GM19099 (cell line): Measurements from ENCODE around the gene USH1G.

ENCODE experiments used
- POLR2A ChIP-seq: IDR thresholded peaks from 3 replicates; pipeline ENCODE4 v1.6.1; 2011; ENCODE audit warnings: low read depth; ENCODE audit not compliant: insufficient read length; ENCODE audit errors: extremely low read depth

Gene USH1G

DNA sequence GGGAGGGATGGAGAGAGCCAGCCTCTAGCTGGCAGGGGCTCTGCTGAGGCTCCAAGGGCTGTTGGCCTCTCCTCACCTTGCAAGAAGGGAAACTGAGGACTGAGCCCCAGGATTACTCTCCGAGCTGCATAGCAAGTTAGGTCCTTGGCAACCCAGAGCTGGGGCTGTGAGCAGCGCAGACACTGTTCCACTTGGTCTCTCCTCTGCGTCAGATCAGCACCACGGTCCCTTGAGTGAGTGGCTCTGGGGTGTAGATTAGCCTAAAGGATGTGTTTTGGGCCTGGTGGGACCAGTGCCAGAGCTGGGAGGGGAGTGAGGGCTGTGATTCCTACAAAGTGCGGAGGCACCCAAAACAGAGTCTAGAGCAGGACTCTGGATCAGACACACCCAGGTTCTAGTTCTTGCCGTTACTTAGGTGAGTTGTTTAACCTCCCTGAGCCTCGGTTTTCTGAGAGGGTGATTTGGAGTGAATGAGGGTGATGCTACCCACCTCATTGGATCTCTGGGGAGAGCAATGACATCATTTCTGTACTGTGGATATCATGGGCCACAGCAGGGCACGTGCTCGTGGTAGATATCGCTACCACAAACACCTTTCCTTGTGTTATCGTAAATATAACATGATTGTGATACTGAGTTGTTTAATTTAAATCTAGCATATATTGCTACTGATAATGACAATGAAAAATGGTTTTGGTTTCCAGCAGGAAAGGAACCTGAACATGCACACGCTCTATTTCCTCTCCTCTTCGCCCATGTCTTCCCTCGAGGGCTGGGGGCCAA, 21.5 kb downstream of the USH1G start:
- no peak for TF ChIP-seq POLR2A

DNA sequence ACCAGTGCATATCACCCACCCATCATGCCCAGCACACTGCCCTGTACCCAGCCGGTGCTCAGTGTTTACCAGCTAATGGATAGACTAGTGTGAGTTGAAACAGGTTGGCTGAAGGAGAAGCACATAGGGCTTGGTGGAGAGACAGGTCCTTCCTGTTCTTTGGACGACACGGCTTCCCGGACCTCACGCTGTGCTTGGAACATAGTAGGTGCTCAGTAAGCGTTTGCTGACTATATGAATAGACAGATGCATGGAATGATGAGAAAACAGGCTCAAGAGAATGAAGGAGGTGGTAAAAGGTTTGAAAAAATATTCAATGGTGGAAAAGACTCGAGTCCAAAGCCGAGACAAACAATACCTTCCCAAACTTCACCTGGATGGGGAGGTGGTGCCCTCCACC, 22.8 kb downstream of the USH1G start:
- no peak for TF ChIP-seq POLR2A

DNA sequence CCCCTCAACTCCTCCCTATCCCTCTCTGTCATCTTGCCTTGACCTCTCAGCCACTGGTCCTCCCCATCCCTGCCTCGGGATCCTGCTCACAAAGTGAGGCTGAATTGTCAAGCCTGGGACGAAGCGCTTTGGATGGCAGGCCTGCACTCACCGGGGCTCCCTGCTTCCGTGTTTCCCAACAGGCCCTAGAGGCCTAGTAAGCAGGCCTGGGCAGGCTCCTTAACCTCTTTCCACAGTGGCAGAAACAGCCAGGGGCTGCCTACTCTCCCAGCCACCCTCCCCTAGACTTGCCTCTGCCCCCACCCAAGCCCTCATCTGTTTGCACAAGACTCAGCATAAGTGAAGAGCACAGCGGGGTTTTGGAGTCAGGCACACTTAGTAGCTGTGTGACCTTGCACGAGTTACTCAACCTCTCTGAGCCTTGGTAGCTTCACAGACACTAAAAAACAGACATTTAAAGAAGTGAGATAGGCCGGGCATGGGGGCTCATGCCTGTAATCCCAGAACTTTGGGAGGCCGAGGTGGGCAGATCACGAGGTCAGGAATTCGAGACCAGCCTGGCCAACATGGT, 24.6 kb downstream of the USH1G start:
- TF ChIP-seq POLR2A: no peak

DNA sequence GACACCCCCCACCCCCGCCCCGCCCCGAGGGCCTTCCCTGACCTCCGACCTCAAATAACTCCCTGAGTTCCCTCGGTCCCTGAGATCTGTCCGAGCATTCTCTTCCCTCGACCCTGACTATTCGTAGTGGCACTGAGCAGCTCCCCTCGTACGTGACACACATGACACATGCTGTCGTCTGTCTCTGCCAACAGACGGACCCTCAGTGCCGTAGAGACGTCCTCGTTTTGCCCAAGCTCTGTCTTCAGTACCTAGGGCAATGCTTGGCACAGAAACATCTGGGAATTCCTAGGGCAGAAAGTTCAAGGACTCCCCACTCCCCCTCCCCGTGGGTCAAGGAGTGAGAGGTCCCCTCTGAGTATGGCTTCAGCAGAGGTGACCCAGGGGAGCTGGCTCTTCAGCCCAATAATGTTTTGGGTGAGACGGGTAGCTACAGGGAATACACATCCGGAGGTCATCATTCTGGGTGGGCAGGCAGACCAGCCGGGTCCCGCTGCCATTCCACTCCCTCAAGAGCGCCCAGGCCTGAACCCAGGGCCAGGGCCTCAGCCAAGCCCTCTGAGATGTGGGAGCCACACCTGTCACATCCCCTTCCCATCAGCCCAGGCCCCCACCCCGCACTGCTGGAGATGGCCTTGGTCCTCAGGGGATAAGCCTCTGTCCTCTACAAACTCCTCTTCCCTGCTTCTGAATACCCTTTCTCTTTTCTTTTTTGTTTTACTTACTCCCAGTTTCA, 29.0 kb downstream of the USH1G start:
- TF ChIP-seq POLR2A: no peak

DNA sequence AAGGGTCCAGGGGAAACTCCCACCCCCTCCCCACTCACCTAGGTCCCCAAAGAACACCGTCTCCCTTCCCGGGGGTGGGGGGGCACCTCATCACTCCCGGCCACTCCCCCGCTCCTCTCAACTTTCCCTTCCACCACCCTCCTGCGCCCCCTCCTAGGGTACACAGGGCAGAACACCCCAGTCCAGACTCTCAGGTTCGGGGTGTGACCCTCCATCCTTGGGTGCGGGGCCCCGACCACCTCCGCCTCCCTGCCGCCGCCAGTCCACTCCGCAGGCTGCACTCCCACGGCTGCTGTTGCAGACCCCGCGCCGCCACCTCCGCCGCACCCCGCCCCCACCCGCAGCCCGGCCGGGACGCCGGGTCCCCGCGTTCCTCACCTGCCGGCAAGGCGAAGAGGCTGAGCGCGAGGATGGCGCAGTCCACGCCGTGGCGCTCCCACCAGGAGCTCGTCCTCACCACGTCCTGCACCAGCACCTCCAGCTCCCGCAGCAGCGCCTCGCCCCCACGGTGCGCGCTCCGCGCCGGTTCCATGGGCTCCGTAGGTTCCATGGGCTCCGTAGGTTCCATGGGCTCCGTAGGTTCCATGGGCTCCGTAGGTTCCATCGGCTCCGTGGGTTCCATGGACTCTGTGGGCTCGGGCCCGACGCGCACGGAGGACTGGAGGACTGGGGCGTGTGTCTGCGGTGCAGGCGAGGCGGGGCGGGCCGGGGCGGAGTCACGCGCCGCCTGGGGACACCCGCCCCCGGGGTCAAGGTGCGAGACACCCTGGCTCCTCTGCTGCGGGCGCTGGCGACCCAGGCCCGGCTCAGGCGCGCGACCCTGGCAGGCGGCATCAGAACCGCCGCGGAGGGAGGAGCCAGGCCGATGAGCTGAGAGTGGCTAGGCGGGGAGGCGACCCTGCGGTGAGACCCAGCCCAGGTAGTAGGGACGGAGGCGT, 29.8 kb downstream of the USH1G start, which contains the start of gene FADS6:
FADS6 (minus strand) TSS at position 660 of the 938 bp plus-strand sequence; CDS start at position 622, 38 bp downstream.
- TF ChIP-seq POLR2A: no peak

DNA sequence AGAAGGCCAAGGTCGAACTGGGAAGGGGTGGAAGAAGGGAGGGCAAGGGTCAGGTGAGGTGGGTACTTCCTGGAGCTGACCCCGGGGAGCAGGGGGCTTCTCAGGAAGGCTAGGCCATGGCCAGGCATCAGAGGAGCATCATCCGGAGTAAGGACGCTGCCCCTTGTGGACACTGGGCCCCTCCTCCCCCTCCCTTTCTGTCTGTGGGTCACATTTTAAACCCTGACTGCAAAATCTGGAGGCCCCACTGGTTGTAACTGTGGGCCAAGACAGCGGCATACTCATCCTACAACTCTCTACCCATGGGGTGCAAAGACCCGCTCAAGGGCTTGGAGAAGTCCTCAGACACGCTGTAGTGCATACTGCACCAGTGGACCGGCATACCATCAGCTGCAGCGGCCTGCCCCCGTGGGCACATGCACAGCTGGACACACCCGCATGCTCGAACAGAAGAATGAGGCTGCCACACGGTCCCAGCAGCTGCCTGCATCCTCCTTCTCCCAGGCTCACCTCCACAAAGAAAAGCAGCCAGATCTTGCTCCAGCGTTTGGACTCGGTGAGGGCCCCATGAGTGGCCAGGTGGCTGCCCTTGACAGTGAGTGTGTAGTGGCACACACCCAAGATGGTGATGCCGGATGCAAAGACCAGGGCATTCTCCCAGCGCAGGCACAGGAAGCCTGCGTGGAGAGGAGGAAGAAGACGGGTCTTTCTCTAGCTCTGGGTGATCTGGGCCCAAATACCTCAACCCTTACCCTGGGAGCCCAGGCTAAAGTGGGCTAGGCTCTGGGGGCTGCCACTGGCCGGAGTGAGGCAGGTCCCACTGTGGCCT, 30.8 kb downstream of the USH1G start:
- TF ChIP-seq POLR2A: no peak

DNA sequence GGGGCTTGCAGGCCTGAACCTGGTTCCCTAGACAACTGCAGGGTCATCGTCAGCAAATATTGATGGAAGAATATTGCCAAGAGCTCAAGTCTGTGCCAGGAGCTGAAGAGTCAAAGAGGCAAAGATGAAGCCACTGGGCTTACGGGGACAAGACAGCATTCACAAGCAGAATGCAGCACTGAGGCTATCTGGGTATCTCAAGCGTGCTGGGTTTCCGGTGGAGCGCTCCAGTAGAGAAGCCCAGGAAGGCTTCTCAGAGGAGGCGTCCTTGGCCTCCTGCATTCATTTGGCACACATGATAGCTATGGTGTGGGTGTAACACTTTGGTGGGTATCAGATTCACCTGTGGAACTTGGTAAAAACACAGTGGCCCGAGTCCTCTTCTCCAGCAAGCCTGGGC, 32.5 kb downstream of the USH1G start:
- no peak for TF ChIP-seq POLR2A

DNA sequence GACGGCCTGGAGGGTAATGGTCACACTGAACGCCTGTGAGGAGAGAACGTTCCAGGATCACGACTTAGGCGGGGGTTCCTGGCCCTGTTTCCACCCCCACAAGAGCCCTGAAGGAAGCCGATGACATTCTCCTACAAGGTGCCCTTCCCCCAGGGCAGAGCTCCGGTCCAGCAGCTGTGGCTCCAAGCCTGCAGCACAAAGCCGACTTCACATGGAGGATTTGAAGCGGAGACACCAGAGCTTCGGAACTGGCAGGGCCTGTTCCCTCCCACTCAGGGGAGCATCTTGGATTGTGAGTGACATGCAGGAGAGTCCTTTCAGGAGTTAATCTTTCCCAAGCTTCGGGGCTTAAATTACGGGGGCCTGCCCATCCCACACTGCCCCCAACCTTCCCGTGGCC, 34.6 kb downstream of the USH1G start:
- TF ChIP-seq POLR2A: no peak

DNA sequence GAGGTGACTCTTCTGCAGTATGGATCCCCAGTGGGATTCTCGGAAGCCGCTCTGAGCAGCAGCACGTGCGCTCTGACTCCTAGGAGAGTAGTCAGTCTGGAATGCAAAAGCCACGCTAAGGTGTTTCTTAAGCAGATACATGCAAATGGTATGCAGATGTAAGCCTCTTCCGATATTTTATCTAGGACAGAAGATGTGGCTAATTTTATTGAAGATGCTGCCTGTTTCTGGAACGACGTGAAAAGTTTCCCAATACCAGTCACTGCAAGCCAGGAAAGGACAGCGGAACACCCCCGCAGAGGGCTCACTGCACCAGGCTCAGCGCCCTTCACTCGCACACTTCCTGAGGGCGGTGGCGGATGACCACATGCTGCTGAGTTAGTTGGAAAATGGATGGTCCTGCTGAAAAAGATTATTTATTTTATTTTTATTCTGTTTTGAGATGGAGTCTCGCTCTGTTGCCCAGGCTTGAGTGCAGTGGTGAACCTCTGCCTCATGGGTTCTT, 39.8 kb downstream of the USH1G start:
- no peak for TF ChIP-seq POLR2A

DNA sequence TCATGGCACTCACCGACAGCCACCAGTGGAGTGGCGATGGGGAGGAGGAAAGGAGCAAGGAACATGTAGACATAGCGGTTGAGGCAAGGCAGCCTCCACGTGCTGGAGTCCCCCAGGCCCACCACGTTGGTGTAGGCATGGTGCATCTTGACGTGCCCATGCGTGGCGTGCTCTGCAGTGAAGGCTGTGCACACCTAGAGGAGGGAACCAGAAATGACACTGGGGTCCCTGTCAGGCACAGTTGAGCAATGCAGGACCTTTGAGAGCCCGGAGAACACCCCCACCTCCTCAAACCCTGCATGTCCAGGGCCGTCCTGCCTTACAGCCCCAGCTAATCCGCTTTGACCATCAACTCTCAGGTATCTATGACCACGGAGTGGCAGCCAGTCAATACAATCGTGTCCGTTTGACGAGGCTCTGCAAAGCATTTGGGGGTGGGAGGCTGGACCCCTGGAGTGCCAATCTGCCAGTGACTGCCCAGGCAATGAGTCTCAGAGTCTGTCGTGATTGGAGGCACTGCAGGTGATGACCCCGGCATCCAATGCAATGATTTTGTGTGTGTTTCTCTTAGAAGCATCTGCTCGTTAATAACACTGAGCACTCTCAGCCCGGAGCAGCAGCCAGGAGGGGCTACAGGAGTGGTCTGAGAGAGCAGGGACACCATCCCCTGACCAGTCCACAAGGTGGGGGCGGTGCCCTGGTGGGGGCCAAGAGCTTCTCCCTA, 40.4 kb downstream of the USH1G start:
- no peak for TF ChIP-seq POLR2A

DNA sequence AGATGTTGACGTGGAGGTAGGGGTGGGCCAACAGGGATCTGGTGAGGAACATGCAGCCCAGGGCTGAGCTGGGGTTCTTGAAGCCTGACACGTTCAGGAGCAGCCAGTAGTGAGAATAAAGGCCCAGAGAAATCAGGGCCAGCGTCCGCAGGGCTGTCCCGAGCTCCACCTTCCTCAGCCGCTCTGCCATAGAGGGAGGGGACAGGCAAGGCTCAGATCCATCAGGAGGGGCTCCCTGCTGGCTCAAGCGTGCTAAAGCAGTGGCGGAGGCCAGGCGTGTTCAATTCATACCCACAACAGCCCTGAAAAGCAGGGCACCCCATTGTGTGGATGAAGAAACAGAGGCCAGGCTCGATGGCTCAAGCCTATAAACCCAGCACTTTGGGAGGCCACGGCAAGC, 42.0 kb downstream of the USH1G start:
- no peak for TF ChIP-seq POLR2A

DNA sequence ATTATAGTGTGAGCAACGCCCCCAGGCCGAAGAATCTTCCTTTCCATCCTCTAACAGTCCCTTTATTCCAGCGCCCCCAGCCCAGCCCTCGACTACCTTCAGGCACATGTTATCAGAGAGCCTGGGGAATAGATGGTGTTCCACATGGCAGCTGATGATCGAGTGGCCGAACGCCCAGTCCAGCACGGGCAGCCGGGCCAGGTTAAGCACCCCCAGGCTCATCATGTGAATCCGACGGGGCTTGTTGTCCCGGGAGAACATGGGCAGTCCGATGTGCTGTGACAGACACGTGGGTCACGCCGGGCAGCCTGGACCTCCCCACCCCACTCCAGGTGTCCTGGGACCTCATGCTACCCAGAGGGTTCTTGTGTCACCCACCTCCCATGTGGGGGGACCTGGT, 43.7 kb downstream of the USH1G start:
- TF ChIP-seq POLR2A: no peak

DNA sequence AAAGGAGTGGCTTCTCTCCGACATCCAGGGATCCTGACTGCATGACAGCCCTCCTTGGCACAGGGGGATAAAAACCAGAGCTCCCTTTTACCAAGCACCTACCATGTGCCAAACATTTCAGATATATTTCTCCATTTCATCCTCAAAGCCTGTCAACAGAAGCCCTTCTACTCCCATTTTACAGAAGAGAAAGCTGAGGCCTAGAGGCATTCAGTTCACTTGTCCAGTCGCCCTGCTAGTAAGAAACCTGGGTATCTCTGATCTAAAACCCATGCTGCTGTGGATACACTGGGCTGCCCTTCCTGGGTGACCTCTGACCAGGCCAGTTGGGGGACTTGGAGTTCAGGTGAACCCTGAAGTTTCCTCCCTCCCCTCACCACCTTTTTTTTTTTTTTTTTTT, 44.4 kb downstream of the USH1G start:
- no peak for TF ChIP-seq POLR2A
